Measurements from ENCODE around the gene UPP2. TPM values are rescaled to one million over a fixed set of nuclear protein-coding genes. Genes with fewer than 3 reads are reported as not detected.
A peak's percentile ranks its signal among the peaks of the same experiment; 100 is the strongest.

Gene UPP2
- total and polyA plus RNA-seq, 2 of the 13 experiments (the other 11 are each of a cell fraction or from before 2014, with no cell fraction given): 0.07 to 0.28 TPM

DNA sequence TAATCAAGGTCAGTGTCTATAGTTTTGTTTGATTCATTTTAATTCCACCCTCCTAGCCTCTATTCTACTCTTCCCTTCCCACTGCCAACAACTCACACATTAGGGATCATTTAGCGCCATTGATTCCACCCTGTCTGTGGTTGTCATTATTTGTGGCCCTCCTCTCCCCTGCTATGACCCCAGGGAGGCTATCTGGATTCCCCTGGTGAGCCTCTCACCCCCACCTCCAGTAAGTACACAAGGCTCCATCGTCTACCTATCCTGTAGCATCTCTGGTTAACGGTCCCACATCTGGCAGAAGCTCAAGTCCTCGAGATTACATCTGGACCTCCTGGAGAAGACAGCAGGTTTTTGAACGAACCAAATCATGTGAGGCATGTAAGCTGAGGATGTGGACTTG is 27.4 kb downstream of the UPP2 start:
- Histone ChIP-seq H3K36me3 (replicated peaks in 1 of 2; ENCODE audit: control insufficient read depth in 1 of 2, insufficient read depth in 2 of 2, low read length in 2 of 2) (no peaks in the 10 kb centered on the region), H2AFZ (ENCODE audit: low read length) (peak overlapping the region; percentile 38), H3K4me2 (ENCODE audit: low read depth, low read length) (peak overlapping the region; percentile 60), H3K4me1 (ENCODE audit: insufficient read depth, low read length) (peaks cover 100% of the 10 kb centered on the region), H3K9ac (ENCODE audit: insufficient read depth, low read depth, low read length) (peak overlapping the region; percentile 19; the same call in 1 of the 2 replicates), H3K27ac (ENCODE audit: extremely low read length, insufficient read depth, low read length) (peak overlapping the region; percentile 98), H3K27me3 (ENCODE audit: control insufficient read depth in 1 of 2, insufficient read depth in 2 of 2, low read length in 2 of 2) (no peaks in the 10 kb centered on the region), H4K20me1 (ENCODE audit: insufficient read depth, low read length) (no peaks in the 10 kb centered on the region), H3K79me2 (ENCODE audit: insufficient read depth, low read length) (no peaks in the 10 kb centered on the region), H3K9me3 (ENCODE audit: low read length) (no peaks in the 10 kb centered on the region), H3K4me3 (replicated peaks in 1 of 3; ENCODE audit: insufficient read depth in 1 of 3, low read depth in 2 of 3, low read length in 3 of 3) (peak overlapping the region in 1 of 3 experiments; percentile 36; a peak in 1 of 6 replicates)
- POLR2A ChIA-PET: interaction anchor here (0.7 to 1.6 kb wide), 8 partner anchors 9 to 329 kb away, joined by 3 to 5 read pairs (median 4); no protein-coding TSS in a partner anchor
- no TSS peak for BruUV-seq (replicated peaks)
- intact Hi-C loops (cut with micrococcal nuclease; ENCODE audit: unreplicated experiment): no loop called here
- in situ Hi-C loops (cut with HindIII; ENCODE audit: extremely low pct_ligation_motif_present, low pct_unique_long_range_greater_than_20kb): no loop called here
- CTCF ChIA-PET (ENCODE audit: low intra/inter-chr PET ratio, low total read pairs): no interaction called here
- FAIRE-seq: no peak
- no peak for ATAC-seq
- 63% methylated on average over 5 of the region's 5 CpGs for WGBS (ENCODE audit: low lambda C conversion rate)
- DNase-seq (ENCODE audit: low spot score): no peak
- no peak for TF ChIP-seq SIN3A (IDR thresholded peaks at IDR 0.05; ENCODE audit: borderline replicate concordance, low read depth, low read length)
- TF ChIP-seq FLYWCH1 (CRISPR knock-in tag; IDR thresholded peaks at IDR 0.05): no peak
- TF ChIP-seq LCORL (IDR thresholded peaks at IDR 0.05): no peak
- TF ChIP-seq LCORL (CRISPR knock-in tag; IDR thresholded peaks at IDR 0.05): no peak
- no peak for TF ChIP-seq CEBPB (IDR thresholded peaks at IDR 0.05; ENCODE audit: borderline replicate concordance, low read depth, low read length)
- TF ChIP-seq, protein P1, sequence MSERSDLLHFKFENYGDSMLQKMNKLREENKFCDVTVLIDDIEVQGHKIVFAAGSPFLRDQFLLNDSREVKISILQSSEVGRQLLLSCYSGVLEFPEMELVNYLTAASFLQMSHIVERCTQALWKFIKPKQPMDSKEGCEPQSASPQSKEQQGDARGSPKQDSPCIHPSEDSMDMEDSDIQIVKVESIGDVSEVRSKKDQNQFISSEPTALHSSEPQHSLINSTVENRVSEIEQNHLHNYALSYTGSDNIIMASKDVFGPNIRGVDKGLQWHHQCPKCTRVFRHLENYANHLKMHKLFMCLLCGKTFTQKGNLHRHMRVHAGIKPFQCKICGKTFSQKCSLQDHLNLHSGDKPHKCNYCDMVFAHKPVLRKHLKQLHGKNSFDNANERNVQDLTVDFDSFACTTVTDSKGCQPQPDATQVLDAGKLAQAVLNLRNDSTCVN (CRISPR knock-in tag; IDR thresholded peaks at IDR 0.05; ENCODE audit: borderline replicate concordance): 0 out of 2 replicates have a peak, but pooled peaks have one; percentile 27
- TF ChIP-seq ZNF572 (CRISPR knock-in tag; IDR thresholded peaks at IDR 0.05): 0 out of 2 replicates have a peak, but pooled peaks have one; percentile 30
- peak; percentile 36; the same call in 1 of the 2 replicates for TF ChIP-seq RBFOX2 (IDR thresholded peaks at IDR 0.05; ENCODE audit: low read depth, low read length)
- no peak for TF ChIP-seq PAX8 (CRISPR knock-in tag; IDR thresholded peaks at IDR 0.05; ENCODE audit: borderline replicate concordance)
- no peak for TF ChIP-seq REPIN1 (CRISPR knock-in tag; IDR thresholded peaks at IDR 0.05; ENCODE audit: borderline replicate concordance, low read depth)
- peak; percentile 62; the same call in 1 of the 2 replicates for TF ChIP-seq ZNF709 (CRISPR knock-in tag; IDR thresholded peaks at IDR 0.05)
- no peak for TF ChIP-seq ZFP90 (CRISPR knock-in tag; IDR thresholded peaks at IDR 0.05; ENCODE audit: borderline replicate concordance)
- peak; percentile 58 for TF ChIP-seq POLR2G (IDR thresholded peaks at IDR 0.05; ENCODE audit: low read depth, low read length)
- TF ChIP-seq, protein P2, sequence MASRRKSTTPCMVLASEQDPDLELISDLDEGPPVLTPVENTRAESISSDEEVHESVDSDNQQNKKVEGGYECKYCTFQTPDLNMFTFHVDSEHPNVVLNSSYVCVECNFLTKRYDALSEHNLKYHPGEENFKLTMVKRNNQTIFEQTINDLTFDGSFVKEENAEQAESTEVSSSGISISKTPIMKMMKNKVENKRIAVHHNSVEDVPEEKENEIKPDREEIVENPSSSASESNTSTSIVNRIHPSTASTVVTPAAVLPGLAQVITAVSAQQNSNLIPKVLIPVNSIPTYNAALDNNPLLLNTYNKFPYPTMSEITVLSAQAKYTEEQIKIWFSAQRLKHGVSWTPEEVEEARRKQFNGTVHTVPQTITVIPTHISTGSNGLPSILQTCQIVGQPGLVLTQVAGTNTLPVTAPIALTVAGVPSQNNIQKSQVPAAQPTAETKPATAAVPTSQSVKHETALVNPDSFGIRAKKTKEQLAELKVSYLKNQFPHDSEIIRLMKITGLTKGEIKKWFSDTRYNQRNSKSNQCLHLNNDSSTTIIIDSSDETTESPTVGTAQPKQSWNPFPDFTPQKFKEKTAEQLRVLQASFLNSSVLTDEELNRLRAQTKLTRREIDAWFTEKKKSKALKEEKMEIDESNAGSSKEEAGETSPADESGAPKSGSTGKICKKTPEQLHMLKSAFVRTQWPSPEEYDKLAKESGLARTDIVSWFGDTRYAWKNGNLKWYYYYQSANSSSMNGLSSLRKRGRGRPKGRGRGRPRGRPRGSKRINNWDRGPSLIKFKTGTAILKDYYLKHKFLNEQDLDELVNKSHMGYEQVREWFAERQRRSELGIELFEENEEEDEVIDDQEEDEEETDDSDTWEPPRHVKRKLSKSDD (CRISPR knock-in tag; IDR thresholded peaks at IDR 0.05; ENCODE audit: low read depth): no peak
- TF ChIP-seq ZNF674 (CRISPR knock-in tag; IDR thresholded peaks at IDR 0.05; ENCODE audit: low read depth): no peak
- TF ChIP-seq, protein P3, sequence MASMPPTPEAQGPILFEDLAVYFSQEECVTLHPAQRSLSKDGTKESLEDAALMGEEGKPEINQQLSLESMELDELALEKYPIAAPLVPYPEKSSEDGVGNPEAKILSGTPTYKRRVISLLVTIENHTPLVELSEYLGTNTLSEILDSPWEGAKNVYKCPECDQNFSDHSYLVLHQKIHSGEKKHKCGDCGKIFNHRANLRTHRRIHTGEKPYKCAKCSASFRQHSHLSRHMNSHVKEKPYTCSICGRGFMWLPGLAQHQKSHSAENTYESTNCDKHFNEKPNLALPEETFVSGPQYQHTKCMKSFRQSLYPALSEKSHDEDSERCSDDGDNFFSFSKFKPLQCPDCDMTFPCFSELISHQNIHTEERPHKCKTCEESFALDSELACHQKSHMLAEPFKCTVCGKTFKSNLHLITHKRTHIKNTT (CRISPR knock-in tag; IDR thresholded peaks at IDR 0.05): no peak
- TF ChIP-seq, protein P4, sequence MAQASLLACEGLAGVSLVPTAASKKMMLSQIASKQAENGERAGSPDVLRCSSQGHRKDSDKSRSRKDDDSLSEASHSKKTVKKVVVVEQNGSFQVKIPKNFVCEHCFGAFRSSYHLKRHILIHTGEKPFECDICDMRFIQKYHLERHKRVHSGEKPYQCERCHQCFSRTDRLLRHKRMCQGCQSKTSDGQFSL (CRISPR knock-in tag; IDR thresholded peaks at IDR 0.05): no peak
- no peak for TF ChIP-seq FOXM1 (CRISPR knock-in tag; IDR thresholded peaks at IDR 0.05)
- no peak for TF ChIP-seq HNRNPH1 (optimal IDR thresholded peaks at IDR 0.05; ENCODE audit: low read depth, low read length)
- TF ChIP-seq MIER2 (CRISPR knock-in tag; IDR thresholded peaks at IDR 0.05): no peak
- no peak for TF ChIP-seq JUN (CRISPR knock-in tag; IDR thresholded peaks at IDR 0.05)
- TF ChIP-seq ZNF678 (CRISPR knock-in tag; IDR thresholded peaks at IDR 0.05): no peak
